ENCODE measurements around the gene KDM4E. TPM values are rescaled to one million over a fixed set of nuclear protein-coding genes. Genes with fewer than 3 reads are reported as not detected.
"Not testable (repeated sequence)": the region's sequence is repeated elsewhere in the genome, so short reads cannot be mapped to it uniquely, and the experiment has no call there.

KDM4E gene
- total and polyA plus RNA-seq, 8 donors, result 0.23 to 0.37 (median 0.28) TPM; not detected in 2

DNA sequence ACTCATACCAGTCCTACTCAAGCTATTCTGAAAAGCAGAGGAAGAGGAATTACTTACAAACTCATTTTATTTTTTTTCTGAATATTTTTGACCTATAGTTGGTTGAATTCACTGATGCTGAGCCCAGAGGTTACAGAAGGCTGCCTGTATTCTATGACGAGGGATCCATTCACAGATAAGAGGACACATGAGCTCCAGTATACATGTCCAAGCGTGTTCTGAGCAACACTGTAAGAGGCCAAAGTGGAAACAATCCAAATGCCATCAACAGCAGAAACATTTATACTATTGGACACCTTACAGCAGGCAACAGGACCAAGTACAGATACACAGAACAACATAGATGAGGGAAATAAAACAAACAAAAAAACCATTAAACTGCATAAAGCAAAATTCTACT is 10.3 kb downstream of the KDM4E start:
- peaks cover 0 to 28% of the 10 kb centered on the region in 2 donors for H3K27me3 ChIP-seq
- TF ChIP-seq, protein P1, sequence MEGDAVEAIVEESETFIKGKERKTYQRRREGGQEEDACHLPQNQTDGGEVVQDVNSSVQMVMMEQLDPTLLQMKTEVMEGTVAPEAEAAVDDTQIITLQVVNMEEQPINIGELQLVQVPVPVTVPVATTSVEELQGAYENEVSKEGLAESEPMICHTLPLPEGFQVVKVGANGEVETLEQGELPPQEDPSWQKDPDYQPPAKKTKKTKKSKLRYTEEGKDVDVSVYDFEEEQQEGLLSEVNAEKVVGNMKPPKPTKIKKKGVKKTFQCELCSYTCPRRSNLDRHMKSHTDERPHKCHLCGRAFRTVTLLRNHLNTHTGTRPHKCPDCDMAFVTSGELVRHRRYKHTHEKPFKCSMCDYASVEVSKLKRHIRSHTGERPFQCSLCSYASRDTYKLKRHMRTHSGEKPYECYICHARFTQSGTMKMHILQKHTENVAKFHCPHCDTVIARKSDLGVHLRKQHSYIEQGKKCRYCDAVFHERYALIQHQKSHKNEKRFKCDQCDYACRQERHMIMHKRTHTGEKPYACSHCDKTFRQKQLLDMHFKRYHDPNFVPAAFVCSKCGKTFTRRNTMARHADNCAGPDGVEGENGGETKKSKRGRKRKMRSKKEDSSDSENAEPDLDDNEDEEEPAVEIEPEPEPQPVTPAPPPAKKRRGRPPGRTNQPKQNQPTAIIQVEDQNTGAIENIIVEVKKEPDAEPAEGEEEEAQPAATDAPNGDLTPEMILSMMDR (IDR thresholded peaks at IDR 0.05), result no peak
- no peaks in the 10 kb centered on the region for H3K4me1 ChIP-seq
- no peaks in the 10 kb centered on the region for H3K36me3 ChIP-seq
- ATAC-seq (no peak), DNase-seq (no peak)
- H3K27ac ChIP-seq, result no peak overlapping the region
- no peaks in the 10 kb centered on the region for H3K9me3 ChIP-seq
- intact Hi-C loops (cut with DNase I), result no loop called here
- no peak overlapping the region for H3K4me3 ChIP-seq

GRCh38 chr11:95037356-95038035 is 12.4 kb downstream of the KDM4E start:
- H3K27ac ChIP-seq; intact Hi-C loops (cut with DNase I); H3K9me3 ChIP-seq; H3K4me1 ChIP-seq; H3K36me3 ChIP-seq: not testable (repeated sequence)
- DNase-seq, result peak in 1 of 4 donors; percentile 15
- ATAC-seq, result peak; percentile 69
- H3K27me3 ChIP-seq, result peaks cover 0 to 35% of the 10 kb centered on the region in 2 donors
- H3K4me3 ChIP-seq, result peak overlapping the region; percentile 25 to 41

GRCh38 chr11:95042239-95042638 is 17.2 kb downstream of the KDM4E start:
- Histone ChIP-seq H3K4me1 (no peaks in the 10 kb centered on the region), H3K4me3 (no peak overlapping the region), H3K27ac (no peak overlapping the region), H3K36me3 (no peaks in the 10 kb centered on the region), H3K27me3 (peaks cover 0 to 37% of the 10 kb centered on the region in 2 donors), H3K9me3 (no peaks in the 10 kb centered on the region)
- ATAC-seq (no peak), DNase-seq (no peak)
- TF ChIP-seq, protein P1 (IDR thresholded peaks at IDR 0.05), result no peak
- intact Hi-C loops (cut with DNase I), result no loop called here

- TF ChIP-seq, protein P1 (IDR thresholded peaks at IDR 0.05), result no peak
- Histone ChIP-seq H3K27me3 (peaks cover 0 to 30% of the 10 kb centered on the region in 2 donors), H3K36me3 (no peaks in the 10 kb centered on the region), H3K4me1 (no peaks in the 10 kb centered on the region), H3K4me3 (no peak overlapping the region), H3K9me3 (no peaks in the 10 kb centered on the region), H3K27ac (no peak overlapping the region)
- ATAC-seq (no peak), DNase-seq (no peak)
- intact Hi-C loops (cut with DNase I), result no loop called here
Measured at GRCh38 chr11:95042906-95043305, 17.8 kb downstream of the KDM4E start.

DNA sequence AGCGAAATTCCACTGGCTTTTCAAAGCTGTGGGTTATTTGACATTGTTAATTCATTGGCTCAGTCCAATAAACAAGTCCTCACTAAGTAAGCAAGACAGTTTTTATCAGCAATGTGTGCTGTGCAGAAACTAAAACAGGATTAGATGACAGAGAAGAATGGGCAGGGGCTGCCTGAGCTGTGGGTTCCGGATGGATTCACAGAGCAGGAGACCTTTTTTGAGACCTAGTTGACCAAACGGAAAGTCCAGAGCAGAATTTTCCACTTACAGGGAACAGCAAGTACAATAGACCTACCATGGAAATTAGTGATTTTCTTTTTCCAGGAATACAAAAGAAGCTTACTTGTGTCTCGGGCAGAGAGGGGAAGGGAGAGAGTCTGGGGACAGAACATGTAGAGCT is 19.0 kb downstream of the KDM4E start:
- H3K4me3 ChIP-seq, result no peak overlapping the region
- intact Hi-C loops (cut with DNase I), result no loop called here
- peaks cover 9 to 22% of the 10 kb centered on the region in 2 donors for H3K27me3 ChIP-seq
- no peak overlapping the region for H3K27ac ChIP-seq
- DNase-seq (no peak), ATAC-seq (no peak)
- no peaks in the 10 kb centered on the region for H3K4me1 ChIP-seq
- no peaks in the 10 kb centered on the region for H3K9me3 ChIP-seq
- no peaks in the 10 kb centered on the region for H3K36me3 ChIP-seq
- TF ChIP-seq, protein P1 (IDR thresholded peaks at IDR 0.05), result no peak

- intact Hi-C loops (cut with DNase I), result no loop called here
- no peaks in the 10 kb centered on the region for H3K4me1 ChIP-seq
- ATAC-seq (no peak), DNase-seq (no peak)
- peaks cover 10 to 15% of the 10 kb centered on the region in 2 donors for H3K27me3 ChIP-seq
- H3K36me3 ChIP-seq, result no peaks in the 10 kb centered on the region
- H3K9me3 ChIP-seq, result no peaks in the 10 kb centered on the region
- H3K27ac ChIP-seq, result no peak overlapping the region
- no peak overlapping the region for H3K4me3 ChIP-seq
- TF ChIP-seq, protein P1 (IDR thresholded peaks at IDR 0.05), result no peak
Measured at GRCh38 chr11:95045812-95046211, 20.8 kb downstream of the KDM4E start.

- H3K9me3 ChIP-seq; H3K4me3 ChIP-seq; DNase-seq; intact Hi-C loops (cut with DNase I); ATAC-seq; H3K27ac ChIP-seq; H3K4me1 ChIP-seq; H3K36me3 ChIP-seq: not testable (repeated sequence)
- H3K27me3 ChIP-seq, result peaks cover 10 to 18% of the 10 kb centered on the region in 2 donors
Measured at GRCh38 chr11:95049122-95049521, 24.1 kb downstream of the KDM4E start, which contains the start of gene KDM4F. Gene KDM4F (plus strand): TSS chr11:95049422.

Measured in left lung (tissue), 10 donors.